A549 (cell line): ENCODE data around the gene TBR1.

Experiments
- CHD4 ChIP-seq: fragments of 200-600 bp; sonication (generic); IDR thresholded peaks from 2 replicates; pipeline ENCODE4 v1.6.1; 2016; ENCODE audit warnings: antibody characterized with exemption, mild to moderate bottlenecking, borderline replicate concordance
- CTCF ChIP-seq: fragments of >200 bp; sonication (Bioruptor Twin); formaldehyde crosslinking; IDR thresholded peaks from 3 replicates; pipeline ENCODE4 v1.5.1; 2016
- JUN ChIP-seq, 2 experiments: fragments of >200 bp; sonication (Bioruptor Twin); formaldehyde crosslinking; IDR thresholded peaks; 2 replicates in 1 of 2; 3 replicates in 1 of 2; pipeline ENCODE4 v1.6.1; 2016 to 2017
- MAFK ChIP-seq: fragments of 450-650 bp; IDR thresholded peaks from 2 replicates; pipeline ENCODE4 v1.6.1; 2014; ENCODE audit not compliant: partially characterized antibody
- NR3C1 ChIP-seq: fragments of >200 bp; sonication (Bioruptor Twin); formaldehyde crosslinking; IDR thresholded peaks from 3 replicates; pipeline ENCODE4 v1.6.1; 2017
- POLR2A ChIP-seq: IDR thresholded peaks from 2 replicates; pipeline ENCODE4 v1.6.1; 2012; ENCODE audit warnings: mild to moderate bottlenecking, low read length

GRCh38 chr2:161379740-161380139 lies 36.4 kb upstream of the TBR1 start:
- TF ChIP-seq CTCF (no peak), POLR2A (no peak), JUN (IDR thresholded peaks at IDR 0.05) (no peak), NR3C1 (no peak), MAFK (no peak), CHD4 (no peak)
